Measurements from ENCODE around the gene TNFSF11.

GRCh38 chr13:42553098-42554046 is 20.6 kb upstream of the TNFSF11 start:
- TF ChIP-seq, protein P1, sequence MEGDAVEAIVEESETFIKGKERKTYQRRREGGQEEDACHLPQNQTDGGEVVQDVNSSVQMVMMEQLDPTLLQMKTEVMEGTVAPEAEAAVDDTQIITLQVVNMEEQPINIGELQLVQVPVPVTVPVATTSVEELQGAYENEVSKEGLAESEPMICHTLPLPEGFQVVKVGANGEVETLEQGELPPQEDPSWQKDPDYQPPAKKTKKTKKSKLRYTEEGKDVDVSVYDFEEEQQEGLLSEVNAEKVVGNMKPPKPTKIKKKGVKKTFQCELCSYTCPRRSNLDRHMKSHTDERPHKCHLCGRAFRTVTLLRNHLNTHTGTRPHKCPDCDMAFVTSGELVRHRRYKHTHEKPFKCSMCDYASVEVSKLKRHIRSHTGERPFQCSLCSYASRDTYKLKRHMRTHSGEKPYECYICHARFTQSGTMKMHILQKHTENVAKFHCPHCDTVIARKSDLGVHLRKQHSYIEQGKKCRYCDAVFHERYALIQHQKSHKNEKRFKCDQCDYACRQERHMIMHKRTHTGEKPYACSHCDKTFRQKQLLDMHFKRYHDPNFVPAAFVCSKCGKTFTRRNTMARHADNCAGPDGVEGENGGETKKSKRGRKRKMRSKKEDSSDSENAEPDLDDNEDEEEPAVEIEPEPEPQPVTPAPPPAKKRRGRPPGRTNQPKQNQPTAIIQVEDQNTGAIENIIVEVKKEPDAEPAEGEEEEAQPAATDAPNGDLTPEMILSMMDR (IDR thresholded peaks at IDR 0.05; ENCODE audit: low read depth, low read length, poor library complexity, severe bottlenecking): no peak
- TF ChIP-seq EZH2phosphoT487 (IDR thresholded peaks at IDR 0.05; ENCODE audit: borderline replicate concordance, low read length): no peak

All from DOHH2 (cell line).